ENCODE data around the gene YIF1B. TPM values are rescaled to one million over a fixed set of nuclear protein-coding genes. Genes with fewer than 3 reads are reported as not detected.
A peak's percentile ranks its signal among the peaks of the same experiment; 100 is the strongest.

The YIF1B gene
- total and polyA plus RNA-seq, 9 of the 15 experiments (the other 6 are each of a cell fraction or from before 2014, with no cell fraction given), result 8.5 to 586 (median 323) TPM

GRCh38 chr19:38318660-38319059, 2.9 kb upstream of the YIF1B start:
- Histone ChIP-seq H3K27ac (ENCODE audit: extremely low read depth, low read depth, low read length) (peak overlapping the region; percentile 64), H2AFZ (ENCODE audit: low read depth, low read length) (peak overlapping the region; percentile 37), H4K20me1 (replicated peaks; ENCODE audit: control insufficient read depth, insufficient read depth, low read length) (no peaks in the 10 kb centered on the region), H3K9me1 (ENCODE audit: control insufficient read depth, insufficient read depth, low read length) (no peaks in the 10 kb centered on the region), H3K36me3 (ENCODE audit: control insufficient read depth, insufficient read depth, low read length) (peaks cover 5% of the 10 kb centered on the region; the same call in 1 of the 3 replicates), H3K9me3 (replicated peaks; ENCODE audit: control insufficient read depth, insufficient read depth, low read depth, low read length) (no peaks in the 10 kb centered on the region), H3K4me3 (no peak overlapping the region), H3K4me2 (ENCODE audit: insufficient read depth, low read length) (no peak overlapping the region), H3K27me3 (ENCODE audit: control insufficient read depth in 2 of 2, insufficient read depth in 2 of 2, low read length in 2 of 2) (no peaks in the 10 kb centered on the region), H3K9ac (ENCODE audit: insufficient read depth in 1 of 2, low read depth in 2 of 2, low read length in 2 of 2) (peak overlapping the region; percentile 75 to 84), H3K4me1 (replicated peaks in 1 of 2; ENCODE audit: control insufficient read depth in 2 of 2, insufficient read depth in 2 of 2, low read length in 2 of 2) (peaks cover 47 to 59% of the 10 kb centered on the region in 2 experiments), H3K79me2 (ENCODE audit: control insufficient read depth, insufficient read depth, low read length) (peaks cover 20% of the 10 kb centered on the region)
- ChIA-PET POLR2A (interaction anchor here (0.7 kb wide), 1 partner anchor 93 kb away, joined by 4 read pairs; no protein-coding TSS in a partner anchor), CTCF (ENCODE audit: low intra/inter-chr PET ratio) (no interaction called here)
- DNase-seq (ENCODE audit: extremely low read depth in 1 of 4, low spot score in 3 of 4) (no peak), ATAC-seq (no peak), FAIRE-seq (no peak)
- TF ChIP-seq E2F5 (CRISPR knock-in tag; IDR thresholded peaks at IDR 0.05), result no peak
- 76% methylated on average over 6 of the region's 6 CpGs for WGBS (ENCODE audit: insufficient coverage, low coverage, missing lambda C conversion rate)
- in situ Hi-C loops (cut with MboI) (no loop called here), intact Hi-C loops (cut with micrococcal nuclease) (no loop called here)
- no TSS peak for BruUV-seq (replicated peaks)

GRCh38 chr19:38317104-38317612, 1.4 kb upstream of the YIF1B start:
- peak; percentile 69 for ATAC-seq
- ChIA-PET CTCF (ENCODE audit: low intra/inter-chr PET ratio) (no interaction called here), POLR2A (no interaction called here)
- Histone ChIP-seq H3K4me3 (peak overlapping the region; percentile 38), H3K79me2 (ENCODE audit: control insufficient read depth, insufficient read depth, low read length) (peaks cover 33% of the 10 kb centered on the region), H3K9ac (ENCODE audit: insufficient read depth in 1 of 2, low read depth in 2 of 2, low read length in 2 of 2) (peak overlapping the region; percentile 46 to 75; a peak in 3 of 4 replicates), H2AFZ (ENCODE audit: low read depth, low read length) (peak overlapping the region; percentile 44; the same call in 1 of the 2 replicates), H3K27ac (ENCODE audit: extremely low read depth, low read depth, low read length) (peak overlapping the region; percentile 85), H3K9me1 (ENCODE audit: control insufficient read depth, insufficient read depth, low read length) (no peaks in the 10 kb centered on the region), H3K4me2 (ENCODE audit: insufficient read depth, low read length) (peak overlapping the region; percentile 73), H4K20me1 (replicated peaks; ENCODE audit: control insufficient read depth, insufficient read depth, low read length) (no peaks in the 10 kb centered on the region), H3K27me3 (ENCODE audit: control insufficient read depth in 2 of 2, insufficient read depth in 2 of 2, low read length in 2 of 2) (no peaks in the 10 kb centered on the region), H3K36me3 (ENCODE audit: control insufficient read depth, insufficient read depth, low read length) (peaks cover 13% of the 10 kb centered on the region), H3K4me1 (replicated peaks in 1 of 2; ENCODE audit: control insufficient read depth in 2 of 2, insufficient read depth in 2 of 2, low read length in 2 of 2) (peaks cover 49 to 65% of the 10 kb centered on the region in 2 experiments), H3K9me3 (replicated peaks; ENCODE audit: control insufficient read depth, insufficient read depth, low read depth, low read length) (no peaks in the 10 kb centered on the region)
- peak; percentile 100 for FAIRE-seq
- intact Hi-C loops (cut with micrococcal nuclease) (no loop called here), in situ Hi-C loops (cut with MboI) (no loop called here)
- no TSS peak for BruUV-seq (replicated peaks)
- WGBS (ENCODE audit: insufficient coverage, low coverage, missing lambda C conversion rate), result 0% methylated on average over 11 of the region's 11 CpGs
- peak; percentile 91 to 97 (median 93) for DNase-seq (ENCODE audit: extremely low read depth in 1 of 4, low spot score in 3 of 4)
- no peak for TF ChIP-seq RFX1 (IDR thresholded peaks at IDR 0.05)
- TF ChIP-seq EHMT2 (IDR thresholded peaks at IDR 0.05), result 0 out of 2 replicates have a peak, but pooled peaks have one; percentile 43
- TF ChIP-seq LCOR (CRISPR knock-in tag; IDR thresholded peaks at IDR 0.05), result peak; percentile 93; the same call in 1 of the 2 replicates
- TF ChIP-seq HNRNPLL (IDR thresholded peaks at IDR 0.05; ENCODE audit: low read depth, low read length, poor library complexity, severe bottlenecking), result peak; percentile 82
- no peak for TF ChIP-seq PYGO2 (tag; IDR thresholded peaks at IDR 0.05)
- no peak for TF ChIP-seq TFE3 (CRISPR knock-in tag; IDR thresholded peaks at IDR 0.05)
- TF ChIP-seq MEF2A (IDR thresholded peaks at IDR 0.05; ENCODE audit: control insufficient read depth, low read depth, low read length), result 0 out of 2 replicates have a peak, but pooled peaks have one; percentile 21
- TF ChIP-seq MITF (IDR thresholded peaks at IDR 0.05), result peak; percentile 24; the same call in 1 of the 2 replicates

Data from K562 (cell line).